K562 (cell line): ENCODE measurements around the gene PTK6. TPM values are rescaled to one million over a fixed set of nuclear protein-coding genes. Genes with fewer than 3 reads are reported as not detected.

ENCODE experiments used
- ATAC-seq: fragments of 200-7000 bp; cut with Tn5 transposase; 3 replicates; pipeline ENCODE4 v1.9.1; 2020; ENCODE audit warnings: moderate library complexity
- BruUV-seq: library from RNA; stranded (reverse); fragments of 400-500 nt; replicated peaks from 2 replicates; lab custom pipeline; 2021; lab: Mats Ljungman, UMichigan
- CTCF ChIA-PET: fragments of 300-600 bp; formaldehyde crosslinking; extraction: SDS; loops from one replicate; lab custom pipeline; 2021; ENCODE audit warnings: low intra/inter-chr PET ratio; lab: Yijun Ruan, JAX
- POLR2A ChIA-PET: fragments of 300-600, 350-650 bp; sonication (Branson Sonifier 250); formaldehyde crosslinking; extraction: SDS; loops from one replicate; lab custom pipeline; 2021; ENCODE audit warnings: antibody characterized with exemption, inconsistent platforms; lab: Yijun Ruan, JAX
- DNase-seq, 4 experiments: peaks; one replicate each; pipeline versions ENCODE4 v3.0.0 to v3.0.0-alpha.2; 2011 to 2018; ENCODE audit warnings: low spot score in 3 of 4, mixed read lengths in 3 of 4; ENCODE audit errors: extremely low read depth in 1 of 4
- FAIRE-seq: peaks from 2 replicates; lab custom pipeline; 2011; peaks lifted over from hg19 to GRCh38; lab: Jason Lieb, UNC
- H2AFZ ChIP-seq: 2 replicates; pipeline ENCODE4 v1.6.0; 2011; ENCODE audit warnings: low read depth, low read length, control low read depth, inconsistent platforms
- H3K27ac ChIP-seq: fragments of 200-600 bp; 3 replicates; pipeline ENCODE4 v1.8.0; 2011; ENCODE audit warnings: low read depth, mild to moderate bottlenecking, control low read depth, inconsistent platforms, low read length, moderate library complexity, mixed read lengths; ENCODE audit errors: extremely low read depth
- H3K27me3 ChIP-seq, 2 experiments: fragments of 300-600 bp in 1 of 2; 2 replicates in 1 of 2; 3 replicates in 1 of 2; pipeline versions ENCODE4 v1.6.0 to v1.8.0; 2011; ENCODE audit warnings: inconsistent platforms in 2 of 2, low read length in 2 of 2, mild to moderate bottlenecking in 1 of 2, mixed read lengths in 1 of 2, moderate library complexity in 1 of 2; ENCODE audit not compliant: control insufficient read depth in 2 of 2, insufficient read depth in 2 of 2
- H3K36me3 ChIP-seq: fragments of 300-600 bp; 3 replicates; pipeline ENCODE4 v1.8.0; 2011; ENCODE audit warnings: mild to moderate bottlenecking, low read length, inconsistent platforms; ENCODE audit not compliant: control insufficient read depth, insufficient read depth
- H3K4me1 ChIP-seq, 2 experiments: fragments of 200-600 bp in 1 of 2; replicated peaks in 1 of 2; 2 replicates in 1 of 2; 3 replicates in 1 of 2; pipeline versions ENCODE4 v1.5.1 to v1.8.0; 2011; ENCODE audit warnings: inconsistent platforms in 2 of 2, low read length in 2 of 2, mild to moderate bottlenecking in 1 of 2, mixed read lengths in 1 of 2, moderate library complexity in 1 of 2; ENCODE audit not compliant: control insufficient read depth in 2 of 2, insufficient read depth in 2 of 2
- H3K4me2 ChIP-seq: 2 replicates; pipeline ENCODE4 v1.6.1; 2011; ENCODE audit warnings: low read length, control low read depth, inconsistent platforms, mixed read lengths; ENCODE audit not compliant: insufficient read depth
- H3K4me3 ChIP-seq: fragments of 200-600 bp; sonication (generic), shearing (Covaris generic); 2 replicates; pipeline ENCODE4 v1.5.1; 2016; ENCODE audit warnings: control low read depth, inconsistent platforms
- H3K79me2 ChIP-seq: fragments of 200-600 bp; 3 replicates; pipeline ENCODE4 v1.8.0; 2011; ENCODE audit warnings: low read length, inconsistent platforms; ENCODE audit not compliant: control insufficient read depth, insufficient read depth
- H3K9ac ChIP-seq, 2 experiments: 2 replicates each; pipeline versions ENCODE4 v1.6.0 to v1.6.1; 2011; ENCODE audit warnings: low read depth in 2 of 2, low read length in 2 of 2, control low read depth in 1 of 2, inconsistent platforms in 1 of 2, mild to moderate bottlenecking in 1 of 2, mixed read lengths in 1 of 2; ENCODE audit not compliant: insufficient read depth in 1 of 2
- H3K9me1 ChIP-seq: one replicate; pipeline ENCODE4 v1.6.0; 2011; ENCODE audit warnings: inconsistent platforms, mild to moderate bottlenecking, low read length, moderate library complexity; ENCODE audit not compliant: control insufficient read depth, insufficient read depth
- H3K9me3 ChIP-seq: replicated peaks from 2 replicates; pipeline ENCODE4 v1.5.1; 2011; ENCODE audit warnings: low read depth, low read length, inconsistent platforms; ENCODE audit not compliant: control insufficient read depth, insufficient read depth
- H4K20me1 ChIP-seq: replicated peaks from 2 replicates; pipeline ENCODE4 v1.6.1; 2011; ENCODE audit warnings: low read length, inconsistent platforms, mixed read lengths; ENCODE audit not compliant: control insufficient read depth, insufficient read depth
- ATF3 ChIP-seq, 2 experiments: fragments of 450-650 bp in 1 of 2; sonication (generic) in 1 of 2; formaldehyde crosslinking in 1 of 2; IDR thresholded peaks in 1 of 2; conservative IDR thresholded peaks in 1 of 2; 2 replicates each; pipeline versions ENCODE4 v1.6.1 to v1.8.1; 2016 to 2023; ENCODE audit warnings: mild to moderate bottlenecking in 2 of 2, moderate library complexity in 2 of 2, inconsistent platforms in 1 of 2, missing genetic modification reagents in 1 of 2
- ATF7 ChIP-seq: fragments of 450-650 bp; IDR thresholded peaks from 2 replicates; pipeline ENCODE4 v1.7.1; 2014; ENCODE audit warnings: mild to moderate bottlenecking, moderate library complexity
- MEIS2 ChIP-seq: fragments of 450-650 bp; IDR thresholded peaks from 2 replicates; pipeline ENCODE4 v1.6.1; 2014; ENCODE audit warnings: mild to moderate bottlenecking; ENCODE audit not compliant: partially characterized antibody
- NFXL1 ChIP-seq: fragments of 450-650 bp; formaldehyde crosslinking; IDR thresholded peaks from 2 replicates; pipeline ENCODE4 v1.4.0; 2021; ENCODE audit warnings: mild to moderate bottlenecking
- PBX2 ChIP-seq, 2 experiments: IDR thresholded peaks in 1 of 2; conservative IDR thresholded peaks in 1 of 2; 2 replicates each; pipeline ENCODE4 v1.6.1; 2016; ENCODE audit warnings: low read depth in 2 of 2, mild to moderate bottlenecking in 1 of 2, missing compliant biosample characterization in 1 of 2, missing genetic modification characterization in 1 of 2, moderate library complexity in 1 of 2
- PKNOX1 ChIP-seq: fragments of 450-650 bp; IDR thresholded peaks from 2 replicates; pipeline ENCODE4 v1.6.1; 2016
- STAT5A ChIP-seq: IDR thresholded peaks from 2 replicates; pipeline ENCODE4 v1.6.1; 2012; ENCODE audit warnings: low read length, inconsistent platforms, borderline replicate concordance
- THAP7 ChIP-seq: fragments of 250-450 bp; sonication (Bioruptor Pico); IDR thresholded peaks from 2 replicates; pipeline ENCODE4 v1.5.0; 2021
- ZBTB7A ChIP-seq: IDR thresholded peaks from 2 replicates; pipeline ENCODE4 v1.6.1; 2011; ENCODE audit warnings: low read depth, mild to moderate bottlenecking, low read length, moderate library complexity, borderline replicate concordance; ENCODE audit not compliant: control insufficient read depth
- ZNF668 ChIP-seq: fragments of 250-450 bp; sonication (Bioruptor Pico); IDR thresholded peaks from 2 replicates; pipeline ENCODE4 v1.8.0; 2022; ENCODE audit warnings: mild to moderate bottlenecking, inconsistent platforms
- WGBS: fragments of 100-300 bp; shearing (Covaris generic); methylation state at CpG from one replicate; pipeline ENCODE4 v1.1.6; 2016; ENCODE audit warnings: low coverage, mixed read lengths; ENCODE audit not compliant: insufficient coverage; ENCODE audit errors: missing lambda C conversion rate; 5-methylcytosine and 5-hydroxymethylcytosine counted together
- in situ Hi-C: fragments of 300-500 bp; cut with MboI; formaldehyde crosslinking; loops from 4 replicates; pipeline ENCODE4 v1.15.0; 2018; ENCODE audit warnings: inconsistent platforms, mixed read lengths
- intact Hi-C: fragments of 100-400 bp; cut with micrococcal nuclease; formaldehyde crosslinking; loops from 2 replicates; pipeline ENCODE4 v1.14.2; 2022
- polyA plus RNA-seq, 8 experiments: library from polyadenylated mRNA; depleted of rRNA in 4 of 8; stranded (reverse) in 5 of 8; unstranded in 3 of 8; fragments of >200 nt; fragmentation: Nextera tagmentation in 2 of 8; fragmentation: Illumina TruSeq in 1 of 8; extraction: Ambion mirVana in 2 of 8; extraction: Trizol in 1 of 8; gene quantifications; 2 replicates each; pipeline versions ENCODE4 v1.2.1 to v1.2.3, GENCODE V29; 2011 to 2014; ENCODE audit warnings: inconsistent platforms in 1 of 8, missing spikeins in 1 of 8
- total RNA-seq, 7 experiments: library from RNA; depleted of rRNA in 6 of 7; stranded (reverse); fragments of >200 nt in 6 of 7; fragmentation: Illumina TruSeq in 2 of 7; extraction: Trizol in 2 of 7; gene quantifications; 2 replicates each; pipeline versions ENCODE4 v1.2.1 to v1.2.3, GENCODE V29; 2011 to 2021; ENCODE audit warnings: low replicate concordance in 1 of 7

PTK6 gene
- total and polyA plus RNA-seq, 9 of the 15 experiments (the other 6 are each of a cell fraction or from before 2014, with no cell fraction given), result 0.07 TPM; not detected in 8

- TF ChIP-seq THAP7 (CRISPR knock-in tag) (no peak), ZBTB7A (no peak)
- TF ChIP-seq, all 486 proteins: peak for 0
These were observed 29.0 kb downstream of the PTK6 start (continued) for GRCh38 chr20:63508072-63508768.

- Histone ChIP-seq H3K9ac (peak overlapping the region in 1 of 2 experiments; percentile 17; a peak in 2 of 4 replicates), H3K9me1 (no peaks in the 10 kb centered on the region), H3K79me2 (no peaks in the 10 kb centered on the region), H3K36me3 (no peaks in the 10 kb centered on the region), H4K20me1 (no peaks in the 10 kb centered on the region), H3K27ac (no peak overlapping the region), H2AFZ (no peak overlapping the region), H3K9me3 (peaks cover 6% of the 10 kb centered on the region), H3K4me1 (peaks cover 0 to 25% of the 10 kb centered on the region in 2 experiments; a peak in 4 of 5 replicates)
- POLR2A ChIA-PET, result interaction anchor here (0.7 to 3.1 kb wide), 4 partner anchors 11 to 156 kb away, joined by 3 to 9 read pairs (median 6); partner anchors contain the start of gene PPDPF
- ATAC-seq, result no peak
- 12% methylated on average over 28 of the region's 30 CpGs for WGBS
- no TSS peak for BruUV-seq
- no peak for DNase-seq
- no peak for FAIRE-seq
- TF ChIP-seq PKNOX1, result peak; percentile 67; the same call in 1 of the 2 replicates
- TF ChIP-seq MEIS2, result peak; percentile 88
- no peak for TF ChIP-seq ZNF668 (CRISPR knock-in tag)
- peak; percentile 24; the same call in 1 of the 2 replicates for TF ChIP-seq STAT5A
- no peak for TF ChIP-seq PBX2 (CRISPR knock-in tag; IDR thresholded peaks at IDR 0.05; ENCODE audit: low read depth)
- TF ChIP-seq PBX2 (tag; conservative IDR thresholded peaks at IDR 0.05; ENCODE audit: low read depth), result 0 out of 2 replicates have a peak, but pooled peaks have one; percentile 29
- TF ChIP-seq ATF7, result peak; percentile 27; the same call in 1 of the 2 replicates
- peak; percentile 25; the same call in 1 of the 2 replicates for TF ChIP-seq ATF3 (IDR thresholded peaks at IDR 0.05)
- TF ChIP-seq ATF3 (CRISPR knock-in tag; conservative IDR thresholded peaks at IDR 0.05), result no peak
- TF ChIP-seq NFXL1 (CRISPR knock-in tag), result no peak
- TF ChIP-seq, all 486 proteins: peak for 6
- intact Hi-C loops (no loop called here), in situ Hi-C loops (no loop called here)
- H3K4me2 ChIP-seq, result no peak overlapping the region
- CTCF ChIA-PET, result interaction anchor here (0.6 kb wide), 1 partner anchor 297 kb away, joined by 3 read pairs; no protein-coding TSS in a partner anchor
- H3K4me3 ChIP-seq, result no peak overlapping the region
- H3K27me3 ChIP-seq, result peaks cover 25 to 47% of the 10 kb centered on the region in 2 experiments
These were observed 30.0 kb downstream of the PTK6 start for GRCh38 chr20:63507083-63507743.
